ENCODE data around the gene NEGR1. TPM values are rescaled to one million over a fixed set of nuclear protein-coding genes. Genes with fewer than 3 reads are reported as not detected.

NEGR1 gene
- total and polyA plus RNA-seq, 8 donors = 1.2 to 35.4 (median 7.7) TPM

DNA sequence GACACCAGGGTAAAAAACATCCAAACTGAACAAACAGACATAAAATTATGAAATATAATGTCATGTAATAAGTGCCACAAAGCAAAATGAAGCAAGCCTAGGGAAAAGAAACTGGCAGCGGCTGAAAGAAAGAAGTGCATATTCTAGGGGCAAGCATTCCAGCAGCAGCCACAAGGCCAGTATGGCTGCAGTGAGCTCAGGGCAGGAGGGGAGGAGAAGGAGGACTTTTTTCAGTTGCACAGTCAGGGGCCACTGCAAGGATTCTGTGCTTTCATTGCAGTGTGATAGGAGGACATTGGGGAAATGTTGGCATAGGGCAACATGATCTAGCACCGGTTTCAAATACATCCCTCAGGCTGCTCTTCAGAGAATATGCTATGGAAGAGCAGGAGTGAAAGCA lies 263.8 kb downstream of the NEGR1 start:
- no peak for TF ChIP-seq POLR2AphosphoS5 (IDR thresholded peaks at IDR 0.05)
- no peak for TF ChIP-seq POLR2A (IDR thresholded peaks at IDR 0.05)
- TF ChIP-seq, protein P1, sequence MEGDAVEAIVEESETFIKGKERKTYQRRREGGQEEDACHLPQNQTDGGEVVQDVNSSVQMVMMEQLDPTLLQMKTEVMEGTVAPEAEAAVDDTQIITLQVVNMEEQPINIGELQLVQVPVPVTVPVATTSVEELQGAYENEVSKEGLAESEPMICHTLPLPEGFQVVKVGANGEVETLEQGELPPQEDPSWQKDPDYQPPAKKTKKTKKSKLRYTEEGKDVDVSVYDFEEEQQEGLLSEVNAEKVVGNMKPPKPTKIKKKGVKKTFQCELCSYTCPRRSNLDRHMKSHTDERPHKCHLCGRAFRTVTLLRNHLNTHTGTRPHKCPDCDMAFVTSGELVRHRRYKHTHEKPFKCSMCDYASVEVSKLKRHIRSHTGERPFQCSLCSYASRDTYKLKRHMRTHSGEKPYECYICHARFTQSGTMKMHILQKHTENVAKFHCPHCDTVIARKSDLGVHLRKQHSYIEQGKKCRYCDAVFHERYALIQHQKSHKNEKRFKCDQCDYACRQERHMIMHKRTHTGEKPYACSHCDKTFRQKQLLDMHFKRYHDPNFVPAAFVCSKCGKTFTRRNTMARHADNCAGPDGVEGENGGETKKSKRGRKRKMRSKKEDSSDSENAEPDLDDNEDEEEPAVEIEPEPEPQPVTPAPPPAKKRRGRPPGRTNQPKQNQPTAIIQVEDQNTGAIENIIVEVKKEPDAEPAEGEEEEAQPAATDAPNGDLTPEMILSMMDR (IDR thresholded peaks at IDR 0.05) = no peak
- TF ChIP-seq EP300 (IDR thresholded peaks at IDR 0.05) = no peak
- no peaks in the 10 kb centered on the region for H3K9me3 ChIP-seq
- H3K36me3 ChIP-seq = no peaks in the 10 kb centered on the region
- H3K27me3 ChIP-seq = no peaks in the 10 kb centered on the region
- intact Hi-C loops (cut with DNase I; ENCODE audit: low total_unique reads) = no loop called here
- H3K27ac ChIP-seq = no peak overlapping the region
- 88 to 95% (median 94%) methylated on average over 2 of the region's 2 CpGs for WGBS, 5 donors
- no peak overlapping the region for H3K4me3 ChIP-seq
- no peak for DNase-seq
- H3K4me1 ChIP-seq = no peaks in the 10 kb centered on the region

- no peaks in the 10 kb centered on the region for H3K36me3 ChIP-seq
Measured at GRCh38 chr1:72015006-72015405, 267.3 kb downstream of the NEGR1 start.

GRCh38 chr1:72013161-72013560 lies 269.2 kb downstream of the NEGR1 start:
- TF ChIP-seq POLR2A (IDR thresholded peaks at IDR 0.05) (no peak), EP300 (IDR thresholded peaks at IDR 0.05) (no peak), POLR2AphosphoS5 (IDR thresholded peaks at IDR 0.05) (no peak)
- TF ChIP-seq, protein P1 (IDR thresholded peaks at IDR 0.05) = no peak
- Histone ChIP-seq H3K36me3 (no peaks in the 10 kb centered on the region), H3K4me1 (no peaks in the 10 kb centered on the region), H3K27me3 (no peaks in the 10 kb centered on the region), H3K9me3 (no peaks in the 10 kb centered on the region), H3K4me3 (no peak overlapping the region), H3K27ac (no peak overlapping the region)
- no peak for DNase-seq
- WGBS, 5 donors = 35 to 48% (median 43%) methylated on average over 1 of the region's 1 CpG
- intact Hi-C loops (cut with DNase I; ENCODE audit: low total_unique reads) = no loop called here

More at GRCh38 chr1:72015006-72015405, 267.3 kb downstream of the NEGR1 start:
- no peak for DNase-seq
- TF ChIP-seq POLR2AphosphoS5 (IDR thresholded peaks at IDR 0.05) (no peak), POLR2A (IDR thresholded peaks at IDR 0.05) (no peak), EP300 (IDR thresholded peaks at IDR 0.05) (no peak)
- TF ChIP-seq, protein P1 (IDR thresholded peaks at IDR 0.05) = no peak
- Histone ChIP-seq H3K9me3 (no peaks in the 10 kb centered on the region), H3K4me3 (no peak overlapping the region), H3K4me1 (no peaks in the 10 kb centered on the region), H3K27me3 (no peaks in the 10 kb centered on the region), H3K27ac (no peak overlapping the region)
- intact Hi-C loops (cut with DNase I; ENCODE audit: low total_unique reads) = no loop called here
- WGBS, 5 donors = 91 to 97% (median 94%) methylated on average over 1 of the region's 1 CpG

DNA sequence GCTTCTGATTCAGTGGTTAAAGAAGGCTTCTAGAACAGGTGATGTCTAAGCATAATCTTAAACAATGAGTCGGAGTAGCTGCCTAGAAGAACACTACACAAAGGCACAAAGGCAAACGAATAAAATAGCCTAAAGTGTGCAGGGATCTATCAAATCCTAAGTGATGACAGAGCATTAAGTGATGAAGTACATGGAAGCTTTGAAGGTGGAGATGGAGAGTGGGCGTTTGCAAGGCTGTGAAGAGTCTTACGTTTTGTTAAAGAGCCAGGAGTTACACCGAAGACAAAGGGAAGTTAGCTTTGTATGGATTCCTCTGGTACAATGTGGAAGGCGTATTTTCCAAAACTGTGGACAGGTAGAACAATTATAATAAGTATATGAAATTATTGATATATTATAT lies 270.6 kb downstream of the NEGR1 start:
- TF ChIP-seq POLR2AphosphoS5 (IDR thresholded peaks at IDR 0.05) = no peak
- TF ChIP-seq, protein P1 (IDR thresholded peaks at IDR 0.05) = no peak
- no peak for TF ChIP-seq EP300 (IDR thresholded peaks at IDR 0.05)
- no peak for TF ChIP-seq POLR2A (IDR thresholded peaks at IDR 0.05)
- Histone ChIP-seq H3K9me3 (no peaks in the 10 kb centered on the region), H3K4me1 (no peaks in the 10 kb centered on the region), H3K36me3 (no peaks in the 10 kb centered on the region), H3K27me3 (no peaks in the 10 kb centered on the region), H3K4me3 (no peak overlapping the region), H3K27ac (no peak overlapping the region)
- intact Hi-C loops (cut with DNase I; ENCODE audit: low total_unique reads) = no loop called here
- no peak for DNase-seq
- WGBS, 5 donors = 84 to 91% (median 89%) methylated on average over 6 of the region's 6 CpGs

Measured in stomach (tissue), 9 donors.